Erythroblast (primary cell): ENCODE results near the gene TICAM1.

Experiments
- GATA1 ChIP-seq: IDR thresholded peaks from 2 replicates; pipeline ENCODE4 v1.6.1; 2011; ENCODE audit warnings: low read depth, mild to moderate bottlenecking, control low read depth, low read length, moderate library complexity
- POLR2A ChIP-seq: IDR thresholded peaks from 2 replicates; pipeline ENCODE4 v1.6.1; 2011; ENCODE audit warnings: mild to moderate bottlenecking, low read length

DNA sequence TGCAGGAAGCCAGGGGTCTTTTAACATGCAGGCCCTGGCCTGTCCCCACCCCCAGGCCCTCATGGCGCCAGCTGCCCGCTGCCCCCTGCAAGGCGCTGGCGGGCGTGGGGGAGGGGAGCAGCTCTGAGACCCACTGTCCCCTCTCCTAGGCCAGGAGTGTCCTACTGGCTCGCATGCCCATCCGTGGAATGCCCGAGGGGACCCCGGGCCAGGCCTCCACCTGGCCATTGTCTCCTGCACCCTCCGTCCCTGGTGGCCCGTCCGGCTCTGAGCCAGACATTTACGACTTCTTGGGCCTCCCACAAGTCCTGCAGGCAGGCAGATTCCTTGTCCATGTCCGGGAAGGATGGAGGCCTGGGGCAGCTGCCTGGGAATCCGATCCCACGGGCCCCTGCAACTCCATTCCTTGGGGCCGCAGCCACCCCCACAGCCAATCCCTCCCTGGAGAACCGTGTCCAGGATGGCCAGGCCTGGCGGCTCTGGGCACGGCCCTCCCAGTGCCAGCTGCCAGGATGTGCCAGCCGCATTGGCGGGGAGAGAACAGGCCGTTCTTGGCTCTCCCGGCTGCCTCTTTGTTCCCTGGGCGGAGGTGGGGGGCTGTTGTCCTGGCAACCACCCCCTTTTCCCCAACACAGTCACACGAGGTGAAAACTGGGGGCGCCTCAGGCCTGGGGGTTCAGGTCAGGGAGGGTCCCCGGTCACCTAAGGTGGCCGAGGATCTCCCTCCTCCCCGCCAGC, 46.4 kb upstream of the TICAM1 start:
- no peak for TF ChIP-seq POLR2A
- no peak for TF ChIP-seq GATA1
